Measurements from ENCODE around the gene USP44. TPM values are rescaled to one million over a fixed set of nuclear protein-coding genes. Genes with fewer than 3 reads are reported as not detected.

USP44 gene
- total and polyA plus RNA-seq, 2 donors (not counting 3 experiments of a cell fraction or from before 2014, with no cell fraction given), result 0.91 to 3.1 TPM

- H3K27ac ChIP-seq (ENCODE audit: insufficient read depth, low read depth, low read length), result peak overlapping the region; percentile 87
- H4K20me1 ChIP-seq (replicated peaks; ENCODE audit: control insufficient read depth, extremely low read depth, insufficient read depth, low read length), result no peaks in the 10 kb centered on the region
- peak; percentile 34 for DNase-seq (ENCODE audit: low read depth, low spot score)
- H3K9me1 ChIP-seq (replicated peaks; ENCODE audit: control insufficient read depth, extremely low read depth, insufficient read depth, low read length), result no peaks in the 10 kb centered on the region
- peak overlapping the region; percentile 97 for H3K9ac ChIP-seq (replicated peaks; ENCODE audit: extremely low read depth, insufficient read depth, low read length)
- H3K27me3 ChIP-seq (ENCODE audit: control insufficient read depth in 2 of 2, insufficient read depth in 2 of 2, low read length in 2 of 2), result no peaks in the 10 kb centered on the region
- peak overlapping the region; percentile 62 to 82 (median 78) for H3K4me3 ChIP-seq (replicated peaks in 1 of 3; ENCODE audit: insufficient read depth in 1 of 3, low read depth in 1 of 3, low read length in 3 of 3)
- TF ChIP-seq MYC (IDR thresholded peaks at IDR 0.05; ENCODE audit: low read depth, low read length), result no peak
- TF ChIP-seq JUN (IDR thresholded peaks at IDR 0.05; ENCODE audit: borderline replicate concordance, insufficient read depth, insufficient read length, low read depth), result no peak
- BruUV-seq (replicated peaks), result no TSS peak
- peaks cover 56% of the 10 kb centered on the region for H3K79me2 ChIP-seq (ENCODE audit: control insufficient read depth, insufficient read depth, low read length)
- H3K9me3 ChIP-seq (replicated peaks; ENCODE audit: control insufficient read depth, insufficient read depth, low read length), result no peaks in the 10 kb centered on the region
- dilution Hi-C loops (cut with MboI; ENCODE audit: extremely low pct_ligation_motif_present, low sequenced_read_pairs) (no loop called here), intact Hi-C loops (cut with micrococcal nuclease) (loop anchor here (2.0 to 5.0 kb wide), 3 partner anchors 256 to 372 kb away; no protein-coding TSS in a partner anchor)
- peaks cover 7 to 9% of the 10 kb centered on the region in 2 experiments for H3K36me3 ChIP-seq (ENCODE audit: control insufficient read depth in 2 of 2, extremely low read depth in 1 of 2, insufficient read depth in 2 of 2, low read length in 2 of 2)
- FAIRE-seq, result no peak
- CTCF ChIA-PET, result interaction anchor here (1.0 to 2.4 kb wide), 3 partner anchors 9 to 139 kb away, joined by 3 to 13 read pairs (median 5); no protein-coding TSS in a partner anchor
- H2AFZ ChIP-seq (ENCODE audit: low read depth, low read length), result peak overlapping the region; percentile 50
- H3K4me1 ChIP-seq (ENCODE audit: control insufficient read depth, extremely low read depth, insufficient read depth, low read length), result peaks cover 18% of the 10 kb centered on the region
- POLR2A ChIA-PET, result interaction anchor here (0.6 kb wide), 1 partner anchor 35 kb away, joined by 3 read pairs; no protein-coding TSS in a partner anchor
- peak overlapping the region; percentile 96 for H3K4me2 ChIP-seq (ENCODE audit: insufficient read depth, low read length)
Measured at GRCh38 chr12:95474660-95474958, 76.7 kb downstream of the USP44 start.

DNA sequence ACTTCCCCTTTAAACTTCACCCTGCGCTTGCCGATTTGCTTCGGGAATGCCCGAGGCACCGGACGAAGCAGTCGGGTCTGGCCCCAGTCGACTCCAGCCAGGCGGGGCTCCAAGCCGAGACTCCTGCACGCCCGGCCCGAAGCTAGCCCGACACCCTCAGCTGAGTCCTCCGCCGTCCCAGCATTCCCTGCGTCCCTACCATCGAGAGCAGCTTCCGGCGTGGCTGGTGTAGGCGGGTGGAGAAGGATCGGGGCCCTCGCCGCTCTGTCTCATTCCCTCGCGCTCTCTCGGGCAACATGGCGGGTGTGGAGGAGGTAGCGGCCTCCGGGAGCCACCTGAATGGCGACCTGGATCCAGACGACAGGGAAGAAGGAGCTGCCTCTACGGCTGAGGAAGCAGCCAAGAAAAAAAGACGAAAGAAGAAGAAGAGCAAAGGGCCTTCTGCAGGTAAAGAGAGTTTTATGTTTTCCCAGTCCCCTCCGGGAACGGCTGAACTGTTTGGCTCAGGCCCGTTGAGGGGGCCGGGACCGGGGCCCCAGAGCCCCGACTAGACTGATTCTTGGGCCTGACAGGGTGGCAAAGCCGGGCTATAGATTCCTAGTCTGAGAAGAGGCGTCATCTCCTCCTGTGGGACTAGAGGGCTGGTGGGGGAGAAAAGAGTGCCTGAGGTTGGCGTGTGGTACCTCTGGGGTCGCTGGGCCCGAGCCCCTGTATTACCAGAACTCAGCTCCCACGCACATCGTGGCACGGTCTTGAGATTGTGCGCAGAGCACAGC lies 77.2 kb downstream of the USP44 start, which contains the start of gene METAP2:
TSS of gene METAP2 (plus strand) at position 269 of the 776 bp plus-strand sequence. CDS start at position 297, 28 bp downstream.
- Histone ChIP-seq H3K9ac (replicated peaks; ENCODE audit: extremely low read depth, insufficient read depth, low read length) (peak within 1 kb of the TSS; percentile 97), H3K4me3 (replicated peaks in 1 of 3; ENCODE audit: insufficient read depth in 1 of 3, low read depth in 1 of 3, low read length in 3 of 3) (peak within 1 kb of the TSS; percentile 62 to 82 (median 78)), H3K79me2 (ENCODE audit: control insufficient read depth, insufficient read depth, low read length) (peaks cover 51% of the 10 kb centered on the region), H3K4me2 (ENCODE audit: insufficient read depth, low read length) (peak within 1 kb of the TSS; percentile 100), H3K27ac (ENCODE audit: insufficient read depth, low read depth, low read length) (peak within 1 kb of the TSS; percentile 87), H4K20me1 (replicated peaks; ENCODE audit: control insufficient read depth, extremely low read depth, insufficient read depth, low read length) (no peaks in the 10 kb centered on the region), H3K9me1 (replicated peaks; ENCODE audit: control insufficient read depth, extremely low read depth, insufficient read depth, low read length) (no peaks in the 10 kb centered on the region), H3K27me3 (ENCODE audit: control insufficient read depth in 2 of 2, insufficient read depth in 2 of 2, low read length in 2 of 2) (no peaks in the 10 kb centered on the region), H3K36me3 (ENCODE audit: control insufficient read depth in 2 of 2, extremely low read depth in 1 of 2, insufficient read depth in 2 of 2, low read length in 2 of 2) (peaks cover 5 to 9% of the 10 kb centered on the region in 2 experiments), H2AFZ (ENCODE audit: low read depth, low read length) (peak within 1 kb of the TSS; percentile 82), H3K9me3 (replicated peaks; ENCODE audit: control insufficient read depth, insufficient read depth, low read length) (no peaks in the 10 kb centered on the region), H3K4me1 (ENCODE audit: control insufficient read depth, extremely low read depth, insufficient read depth, low read length) (peaks cover 18% of the 10 kb centered on the region)
- CTCF ChIA-PET, result interaction anchor here (0.8 to 2.4 kb wide), 7 partner anchors 9 to 138 kb away, joined by 3 to 13 read pairs (median 3); no protein-coding TSS in a partner anchor
- peak; percentile 69 for TF ChIP-seq MYC (IDR thresholded peaks at IDR 0.05; ENCODE audit: low read depth, low read length)
- peak; percentile 85 for TF ChIP-seq POLR2A (IDR thresholded peaks at IDR 0.05; ENCODE audit: low read depth, low read length)
- TF ChIP-seq GATA2 (IDR thresholded peaks at IDR 0.05; ENCODE audit: insufficient read depth, insufficient read length, low read depth, low read length), result no peak
- peak; percentile 97 for TF ChIP-seq POLR2AphosphoS5 (IDR thresholded peaks at IDR 0.05; ENCODE audit: insufficient read depth, low read depth, low read length)
- TF ChIP-seq FOS (IDR thresholded peaks at IDR 0.05; ENCODE audit: borderline replicate concordance, insufficient read depth, low read length), result no peak
- TF ChIP-seq, protein P1, sequence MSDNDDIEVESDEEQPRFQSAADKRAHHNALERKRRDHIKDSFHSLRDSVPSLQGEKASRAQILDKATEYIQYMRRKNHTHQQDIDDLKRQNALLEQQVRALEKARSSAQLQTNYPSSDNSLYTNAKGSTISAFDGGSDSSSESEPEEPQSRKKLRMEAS (IDR thresholded peaks at IDR 0.05; ENCODE audit: insufficient read depth, insufficient read length), result peak; percentile 64
- no peak for TF ChIP-seq EZH2 (IDR thresholded peaks at IDR 0.05; ENCODE audit: borderline replicate concordance, low read depth, low read length, severe bottlenecking)
- no peak for TF ChIP-seq JUN (IDR thresholded peaks at IDR 0.05; ENCODE audit: borderline replicate concordance, insufficient read depth, insufficient read length, low read depth)
- TF ChIP-seq, protein P2, sequence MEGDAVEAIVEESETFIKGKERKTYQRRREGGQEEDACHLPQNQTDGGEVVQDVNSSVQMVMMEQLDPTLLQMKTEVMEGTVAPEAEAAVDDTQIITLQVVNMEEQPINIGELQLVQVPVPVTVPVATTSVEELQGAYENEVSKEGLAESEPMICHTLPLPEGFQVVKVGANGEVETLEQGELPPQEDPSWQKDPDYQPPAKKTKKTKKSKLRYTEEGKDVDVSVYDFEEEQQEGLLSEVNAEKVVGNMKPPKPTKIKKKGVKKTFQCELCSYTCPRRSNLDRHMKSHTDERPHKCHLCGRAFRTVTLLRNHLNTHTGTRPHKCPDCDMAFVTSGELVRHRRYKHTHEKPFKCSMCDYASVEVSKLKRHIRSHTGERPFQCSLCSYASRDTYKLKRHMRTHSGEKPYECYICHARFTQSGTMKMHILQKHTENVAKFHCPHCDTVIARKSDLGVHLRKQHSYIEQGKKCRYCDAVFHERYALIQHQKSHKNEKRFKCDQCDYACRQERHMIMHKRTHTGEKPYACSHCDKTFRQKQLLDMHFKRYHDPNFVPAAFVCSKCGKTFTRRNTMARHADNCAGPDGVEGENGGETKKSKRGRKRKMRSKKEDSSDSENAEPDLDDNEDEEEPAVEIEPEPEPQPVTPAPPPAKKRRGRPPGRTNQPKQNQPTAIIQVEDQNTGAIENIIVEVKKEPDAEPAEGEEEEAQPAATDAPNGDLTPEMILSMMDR (IDR thresholded peaks at IDR 0.05; ENCODE audit: extremely low read depth in 1 of 2, insufficient read depth in 1 of 2, low read depth in 1 of 2, low read length in 2 of 2), result no peak
- DNase-seq (ENCODE audit: low read depth, low spot score) (peak; percentile 97), FAIRE-seq (peak; percentile 96)
- TSS peak; percentile 47 for BruUV-seq (replicated peaks)
- POLR2A ChIA-PET, result interaction anchor here (0.6 to 1.3 kb wide), 10 partner anchors 9 to 553 kb away, joined by 3 to 7 read pairs (median 3); partner anchors contain the start of genes FGD6, NDUFA12, NR2C1 and VEZT
- dilution Hi-C loops (cut with MboI; ENCODE audit: extremely low pct_ligation_motif_present, low sequenced_read_pairs) (no loop called here), intact Hi-C loops (cut with micrococcal nuclease) (loop anchor here (2.0 to 5.0 kb wide), 4 partner anchors 115 to 372 kb away; no protein-coding TSS in a partner anchor)

Data from endothelial cell of umbilical vein (primary cell).